B cell (primary cell): ENCODE results near the gene ESYT1.

Experiments
- CTCF ChIP-seq: fragments of 200-600 bp; IDR thresholded peaks from one replicate; pipeline ENCODE4 v1.8.0; 2022; ENCODE audit warnings: antibody characterized with exemption, mild to moderate bottlenecking
- EZH2 ChIP-seq: IDR thresholded peaks from 2 replicates; pipeline ENCODE4 v1.6.1; 2012; ENCODE audit warnings: borderline replicate concordance, low read depth, mild to moderate bottlenecking, moderate library complexity, low read length; ENCODE audit not compliant: insufficient read depth, poor library complexity, severe bottlenecking

DNA sequence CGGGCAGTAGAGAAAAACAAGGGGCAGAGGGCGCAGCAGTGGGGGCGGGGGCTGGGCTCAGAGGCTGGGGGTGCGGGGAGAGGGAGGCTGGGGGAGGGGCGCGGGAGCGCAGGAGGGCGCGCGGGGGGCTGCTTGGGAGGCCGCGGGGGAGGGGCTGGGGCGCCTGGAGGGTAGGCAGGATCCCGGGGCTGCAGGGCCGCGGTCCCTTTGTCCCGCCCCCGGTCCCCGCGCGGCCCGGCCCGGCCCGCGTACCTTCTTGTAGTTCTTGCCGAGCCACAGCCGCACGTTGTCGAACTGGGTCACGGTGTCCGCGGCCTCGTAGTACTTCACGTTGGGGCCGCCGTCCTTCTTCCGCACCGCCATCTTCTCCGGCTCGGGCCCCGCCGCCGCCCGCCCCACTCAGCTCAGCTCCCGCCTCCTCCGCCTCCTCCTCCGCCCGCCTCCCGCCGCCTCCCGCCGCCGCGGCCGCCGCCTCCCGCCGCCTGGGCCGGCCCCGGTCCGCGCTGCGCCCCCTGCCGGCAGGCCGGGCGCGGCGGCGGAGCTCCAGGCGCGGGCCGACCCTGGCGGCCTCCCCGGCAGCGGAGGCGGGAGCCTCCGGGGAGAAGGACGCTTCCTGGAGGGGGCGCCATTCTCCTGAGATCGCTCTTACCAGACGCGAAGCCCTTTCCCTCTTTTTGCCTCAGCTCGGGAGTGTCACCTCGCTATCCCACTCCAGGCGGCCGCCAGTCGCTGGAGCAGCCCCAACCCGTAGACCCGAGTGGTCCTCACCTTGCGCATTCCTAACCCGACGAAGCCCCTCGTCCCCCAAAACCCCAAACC lies 61.2 kb downstream of the ESYT1 start, which contains the start of gene SMARCC2:
- TF ChIP-seq CTCF (peak; percentile 72), EZH2 (no peak)
